Astrocyte of the cerebellum (primary cell): ENCODE measurements around the gene OR10R2.

ENCODE experiments used
- DNase-seq: peaks from one replicate; pipeline ENCODE4 v3.0.0-alpha.2; 2011; ENCODE audit warnings: low read depth
- H3K4me3 ChIP-seq: 2 replicates; pipeline ENCODE4 v1.5.1; 2011; ENCODE audit warnings: mild to moderate bottlenecking, low read depth, low read length, moderate library complexity
- CTCF ChIP-seq: IDR thresholded peaks from 2 replicates; pipeline ENCODE4 v1.5.1; 2012; ENCODE audit warnings: low read length, low read depth, moderate library complexity, mild to moderate bottlenecking; ENCODE audit errors: missing control alignments
- in situ Hi-C: cut with HindIII; loops from 2 replicates; pipeline ENCODE4 v1.10.0; 2017; ENCODE audit warnings: low sequenced_read_pairs

The OR10R2 gene

DNA sequence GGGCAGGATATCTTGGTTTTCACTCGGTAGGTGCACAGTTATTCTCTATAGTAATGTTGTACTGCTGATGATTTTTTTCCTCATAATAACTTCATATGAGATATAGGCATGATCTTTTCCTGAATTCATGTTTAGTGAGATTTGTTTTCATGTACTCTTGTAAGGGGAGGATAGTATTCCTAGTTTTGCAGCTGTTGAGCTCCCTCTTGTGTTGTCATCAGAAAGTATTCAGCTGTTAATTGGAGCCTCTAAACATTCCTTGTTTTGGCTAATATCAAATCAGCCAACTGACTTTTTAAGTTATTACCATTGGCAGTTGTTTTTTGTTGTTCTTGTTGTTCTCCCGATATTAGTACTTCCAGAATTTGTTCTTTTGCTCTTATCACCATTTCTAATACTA lies 24.4 kb downstream of the OR10R2 start:
- no peak for TF ChIP-seq CTCF
- DNase-seq: no peak
- in situ Hi-C loops: no loop called here
- H3K4me3 ChIP-seq: no peak overlapping the region

DNA sequence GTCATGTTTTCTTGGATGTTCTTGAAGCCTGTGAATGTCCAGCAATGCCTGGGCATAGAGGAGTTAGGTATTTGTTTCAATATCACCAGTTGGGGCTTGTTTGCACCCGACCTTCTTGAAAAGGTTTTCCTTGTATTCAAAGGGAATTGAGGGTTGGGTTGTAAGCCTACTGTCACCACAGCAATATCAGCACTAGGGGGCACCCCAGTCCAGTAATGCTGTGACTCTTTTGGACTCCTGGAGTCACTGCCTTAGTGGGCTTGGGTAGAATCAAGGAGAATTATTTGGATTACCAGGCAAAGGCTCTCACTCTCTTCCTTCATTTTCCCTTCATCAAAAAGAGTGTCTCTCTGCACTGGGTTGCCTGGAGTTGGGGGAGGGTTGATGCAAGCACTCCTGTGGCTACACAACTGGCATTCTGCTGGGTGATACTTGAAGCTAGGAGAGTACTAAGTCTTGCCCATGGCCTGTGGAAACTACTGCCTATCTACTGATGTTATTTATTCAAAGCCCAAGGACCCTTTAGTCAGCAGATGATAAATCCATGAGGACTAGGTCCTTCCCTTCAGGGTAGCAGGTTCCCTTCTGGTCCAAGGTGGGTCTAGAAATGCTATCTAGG lies 34.5 kb downstream of the OR10R2 start:
- in situ Hi-C loops: no loop called here
- peak; percentile 15 for TF ChIP-seq CTCF
- DNase-seq: no peak
- H3K4me3 ChIP-seq: no peak overlapping the region

GRCh38 chr1:158507511-158507910 lies 35.5 kb downstream of the OR10R2 start:
- no peak for TF ChIP-seq CTCF
- DNase-seq: no peak
- in situ Hi-C loops: no loop called here
- no peak overlapping the region for H3K4me3 ChIP-seq

- TF ChIP-seq CTCF: no peak
- no peak overlapping the region for H3K4me3 ChIP-seq
- in situ Hi-C loops: no loop called here
- DNase-seq: peak; percentile 9
Measured at GRCh38 chr1:158509471-158510156, 37.6 kb downstream of the OR10R2 start.

- no peak for DNase-seq
- no peak overlapping the region for H3K4me3 ChIP-seq
- no peak for TF ChIP-seq CTCF
- in situ Hi-C loops: no loop called here
Measured at GRCh38 chr1:158516966-158517365, 44.9 kb downstream of the OR10R2 start.

- in situ Hi-C loops: no loop called here
- no peak overlapping the region for H3K4me3 ChIP-seq
- no peak for DNase-seq
- no peak for TF ChIP-seq CTCF
Measured at GRCh38 chr1:158520021-158520420, 48.0 kb downstream of the OR10R2 start.
